IPS-15b (cell line): ENCODE measurements around the gene NEGR1.

Experiments
- H3K27me3 ChIP-seq: one replicate; pipeline ENCODE4 v1.6.1; 2013; ENCODE audit warnings: low read length; ENCODE audit not compliant: control insufficient read depth, insufficient read depth
- H3K36me3 ChIP-seq: one replicate; pipeline ENCODE4 v1.6.1; 2013; ENCODE audit warnings: low read length; ENCODE audit not compliant: control insufficient read depth, insufficient read depth
- H3K4me1 ChIP-seq: one replicate; pipeline ENCODE4 v1.6.1; 2013; ENCODE audit warnings: mild to moderate bottlenecking, low read length; ENCODE audit not compliant: control insufficient read depth, insufficient read depth
- H3K4me3 ChIP-seq: one replicate; pipeline ENCODE4 v1.5.1; 2013; ENCODE audit warnings: low read depth, low read length
- H3K9ac ChIP-seq: one replicate; pipeline ENCODE4 v1.6.1; 2013; ENCODE audit warnings: low read depth, mild to moderate bottlenecking, low read length
- H3K9me3 ChIP-seq: one replicate; pipeline ENCODE4 v1.6.1; 2013; ENCODE audit warnings: mild to moderate bottlenecking, low read length; ENCODE audit not compliant: control insufficient read depth, insufficient read depth

NEGR1 gene

GRCh38 chr1:71660411-71660810, 621.9 kb downstream of the NEGR1 start:
- H3K4me3 ChIP-seq = no peak overlapping the region
- no peak overlapping the region for H3K9ac ChIP-seq
- no peaks in the 10 kb centered on the region for H3K4me1 ChIP-seq
- no peaks in the 10 kb centered on the region for H3K27me3 ChIP-seq
- no peaks in the 10 kb centered on the region for H3K9me3 ChIP-seq
- no peaks in the 10 kb centered on the region for H3K36me3 ChIP-seq

- Histone ChIP-seq H3K4me1 (no peaks in the 10 kb centered on the region), H3K9me3 (no peaks in the 10 kb centered on the region), H3K9ac (no peak overlapping the region), H3K36me3 (no peaks in the 10 kb centered on the region), H3K4me3 (no peak overlapping the region), H3K27me3 (no peaks in the 10 kb centered on the region)
These were observed 624.3 kb downstream of the NEGR1 start for GRCh38 chr1:71657891-71658679.

- no peaks in the 10 kb centered on the region for H3K36me3 ChIP-seq
- H3K9me3 ChIP-seq = no peaks in the 10 kb centered on the region
- H3K9ac ChIP-seq = no peak overlapping the region
- no peaks in the 10 kb centered on the region for H3K27me3 ChIP-seq
- no peaks in the 10 kb centered on the region for H3K4me1 ChIP-seq
- H3K4me3 ChIP-seq = no peak overlapping the region
These were observed 625.4 kb downstream of the NEGR1 start for GRCh38 chr1:71656902-71657301.

GRCh38 chr1:71655604-71656003, 626.7 kb downstream of the NEGR1 start:
- no peaks in the 10 kb centered on the region for H3K27me3 ChIP-seq
- no peak overlapping the region for H3K9ac ChIP-seq
- no peak overlapping the region for H3K4me3 ChIP-seq
- no peaks in the 10 kb centered on the region for H3K36me3 ChIP-seq
- H3K4me1 ChIP-seq = no peaks in the 10 kb centered on the region
- no peaks in the 10 kb centered on the region for H3K9me3 ChIP-seq

- no peaks in the 10 kb centered on the region for H3K27me3 ChIP-seq
- H3K36me3 ChIP-seq = no peaks in the 10 kb centered on the region
- no peak overlapping the region for H3K9ac ChIP-seq
- no peak overlapping the region for H3K4me3 ChIP-seq
- no peaks in the 10 kb centered on the region for H3K4me1 ChIP-seq
- H3K9me3 ChIP-seq = no peaks in the 10 kb centered on the region
These were observed 628.4 kb downstream of the NEGR1 start for GRCh38 chr1:71653952-71654351.

- Histone ChIP-seq H3K4me3 (no peak overlapping the region), H3K4me1 (no peaks in the 10 kb centered on the region), H3K9ac (no peak overlapping the region), H3K9me3 (no peaks in the 10 kb centered on the region), H3K27me3 (no peaks in the 10 kb centered on the region), H3K36me3 (no peaks in the 10 kb centered on the region)
These were observed 631.1 kb downstream of the NEGR1 start for GRCh38 chr1:71651214-71651613.

- H3K4me1 ChIP-seq = no peaks in the 10 kb centered on the region
- no peak overlapping the region for H3K9ac ChIP-seq
- H3K36me3 ChIP-seq = no peaks in the 10 kb centered on the region
- H3K27me3 ChIP-seq = no peaks in the 10 kb centered on the region
- H3K9me3 ChIP-seq = no peaks in the 10 kb centered on the region
- H3K4me3 ChIP-seq = no peak overlapping the region
These were observed 632.2 kb downstream of the NEGR1 start for GRCh38 chr1:71650119-71650518.

GRCh38 chr1:71649608-71650007, 632.7 kb downstream of the NEGR1 start:
- Histone ChIP-seq H3K36me3 (no peaks in the 10 kb centered on the region), H3K9ac (no peak overlapping the region), H3K27me3 (no peaks in the 10 kb centered on the region), H3K4me1 (no peaks in the 10 kb centered on the region), H3K9me3 (no peaks in the 10 kb centered on the region), H3K4me3 (no peak overlapping the region)

- H3K4me1 ChIP-seq = no peaks in the 10 kb centered on the region
- H3K36me3 ChIP-seq = no peaks in the 10 kb centered on the region
- no peak overlapping the region for H3K9ac ChIP-seq
- H3K27me3 ChIP-seq = no peaks in the 10 kb centered on the region
- H3K4me3 ChIP-seq = no peak overlapping the region
- no peaks in the 10 kb centered on the region for H3K9me3 ChIP-seq
These were observed 634.6 kb downstream of the NEGR1 start for GRCh38 chr1:71647513-71648300.

- no peak overlapping the region for H3K9ac ChIP-seq
- H3K4me1 ChIP-seq = no peaks in the 10 kb centered on the region
- no peaks in the 10 kb centered on the region for H3K9me3 ChIP-seq
- H3K36me3 ChIP-seq = no peaks in the 10 kb centered on the region
- no peaks in the 10 kb centered on the region for H3K27me3 ChIP-seq
- H3K4me3 ChIP-seq = no peak overlapping the region
These were observed 637.3 kb downstream of the NEGR1 start for GRCh38 chr1:71645015-71645414.

GRCh38 chr1:71641903-71642302, 640.4 kb downstream of the NEGR1 start:
- H3K36me3 ChIP-seq = no peaks in the 10 kb centered on the region
- H3K4me1 ChIP-seq = no peaks in the 10 kb centered on the region
- no peak overlapping the region for H3K4me3 ChIP-seq
- no peaks in the 10 kb centered on the region for H3K27me3 ChIP-seq
- no peaks in the 10 kb centered on the region for H3K9me3 ChIP-seq
- H3K9ac ChIP-seq = no peak overlapping the region

- Histone ChIP-seq H3K4me1 (no peaks in the 10 kb centered on the region), H3K4me3 (no peak overlapping the region), H3K9me3 (no peaks in the 10 kb centered on the region), H3K27me3 (no peaks in the 10 kb centered on the region), H3K36me3 (no peaks in the 10 kb centered on the region), H3K9ac (no peak overlapping the region)
These were observed 641.3 kb downstream of the NEGR1 start for GRCh38 chr1:71640998-71641397.
